GM18502 (cell line): ENCODE data around the gene MAPK8IP2.
"Not testable (repeated sequence)": the region's sequence is repeated elsewhere in the genome, so short reads cannot be mapped to it uniquely, and the experiment has no call there.

Experiments used
- ATAC-seq: cut with Tn5 transposase; IDR thresholded peaks from one replicate; pipeline ENCODE4 v1.9.1; 2021; ENCODE audit warnings: mild to moderate bottlenecking; ENCODE audit not compliant: unreplicated experiment, poor library complexity

MAPK8IP2 gene

GRCh38 chr22:50595189-50595588, 5.4 kb upstream of the MAPK8IP2 start:
- no peak for ATAC-seq

GRCh38 chr22:50597097-50597496, 3.5 kb upstream of the MAPK8IP2 start:
- no peak for ATAC-seq

- ATAC-seq: no peak
These were observed 657 bp upstream of the MAPK8IP2 start for GRCh38 chr22:50599816-50600455.

GRCh38 chr22:50600967-50601668, 525 bp downstream of the MAPK8IP2 start:
- ATAC-seq: no peak

- ATAC-seq: no peak
These were observed 1.2 kb downstream of the MAPK8IP2 start for GRCh38 chr22:50601669-50602337.

- ATAC-seq: no peak
These were observed 1.7 kb downstream of the MAPK8IP2 start for GRCh38 chr22:50602338-50602700.

GRCh38 chr22:50603511-50604255, 3.1 kb downstream of the MAPK8IP2 start:
- ATAC-seq: no peak

- no peak for ATAC-seq
These were observed 3.8 kb downstream of the MAPK8IP2 start for GRCh38 chr22:50604256-50605001.

GRCh38 chr22:50605002-50605612, 4.5 kb downstream of the MAPK8IP2 start:
- ATAC-seq: no peak

- ATAC-seq: no peak
These were observed 5.1 kb downstream of the MAPK8IP2 start for GRCh38 chr22:50605613-50606074.

GRCh38 chr22:50606165-50606945, 5.8 kb downstream of the MAPK8IP2 start:
- ATAC-seq: no peak

GRCh38 chr22:50606946-50607658, 6.5 kb downstream of the MAPK8IP2 start:
- ATAC-seq: no peak

- ATAC-seq: no peak
These were observed 7.0 kb downstream of the MAPK8IP2 start for GRCh38 chr22:50607659-50608020.

GRCh38 chr22:50608058-50608840, 7.7 kb downstream of the MAPK8IP2 start:
- not testable (repeated sequence) for ATAC-seq

GRCh38 chr22:50608996-50609395, 8.4 kb downstream of the MAPK8IP2 start:
- no peak for ATAC-seq

- ATAC-seq: no peak
These were observed 9.0 kb downstream of the MAPK8IP2 start for GRCh38 chr22:50609599-50609998.

- ATAC-seq: no peak
These were observed 9.5 kb downstream of the MAPK8IP2 start for GRCh38 chr22:50610041-50610451.

GRCh38 chr22:50610581-50610980, 10.0 kb downstream of the MAPK8IP2 start:
- ATAC-seq: no peak
